22Rv1 (cell line): Measurements from ENCODE around the gene PITPNM3.

Experiments
- CTCF ChIP-seq: fragments of 450-650 bp; IDR thresholded peaks from 2 replicates; pipeline ENCODE4 v1.5.1; 2017; ENCODE audit warnings: mild to moderate bottlenecking
- ZFX ChIP-seq: fragments of 450-650 bp; IDR thresholded peaks from 2 replicates; pipeline ENCODE4 v1.6.1; 2017; ENCODE audit warnings: antibody characterized with exemption, borderline replicate concordance

GRCh38 chr17:6496640-6497441, 59.5 kb downstream of the PITPNM3 start:
- no peak for TF ChIP-seq CTCF
- no peak for TF ChIP-seq ZFX
